ENCODE data around the gene NEBL. TPM values are rescaled to one million over a fixed set of nuclear protein-coding genes. Genes with fewer than 3 reads are reported as not detected.

Gene NEBL
- total RNA-seq, 1 donor from 2014 or later: 25.5 TPM

DNA sequence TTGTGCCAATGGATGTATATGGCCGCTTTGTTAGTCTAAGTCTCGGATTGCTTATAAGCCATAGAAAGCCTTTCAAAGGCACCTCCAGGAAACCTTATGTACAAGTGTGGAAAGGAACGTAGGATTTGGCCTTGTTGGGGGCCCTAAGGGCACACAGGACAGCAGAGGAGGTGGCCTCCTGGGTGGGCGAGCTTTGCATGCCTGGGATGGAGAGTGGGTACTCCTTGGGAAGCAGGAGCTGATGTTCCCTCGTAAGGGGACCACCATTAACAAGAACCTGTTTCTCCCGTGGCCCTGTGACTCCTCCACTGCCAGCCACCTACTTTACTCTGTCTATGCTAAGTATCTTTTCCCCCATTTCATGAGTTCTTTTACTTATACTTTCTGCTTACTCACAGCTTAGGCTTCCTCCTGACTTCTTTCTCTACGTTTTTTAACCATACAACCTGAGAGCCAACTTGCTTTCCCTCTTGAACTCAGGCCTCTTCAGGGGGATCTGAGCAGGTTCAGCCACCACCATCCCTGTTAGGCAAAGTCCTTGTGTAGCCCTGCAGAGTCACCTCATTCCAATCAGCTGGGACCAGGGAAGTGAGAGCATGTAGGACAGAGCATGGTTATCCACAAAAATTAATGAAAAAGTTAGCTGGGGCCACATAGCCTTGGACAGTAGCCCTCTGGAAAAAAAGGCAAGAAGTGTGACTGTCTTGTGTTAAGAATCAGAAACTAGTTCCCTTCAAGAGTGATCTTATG, 118.9 kb downstream of the NEBL start:
- no peak for DNase-seq (ENCODE audit: low spot score)

DNA sequence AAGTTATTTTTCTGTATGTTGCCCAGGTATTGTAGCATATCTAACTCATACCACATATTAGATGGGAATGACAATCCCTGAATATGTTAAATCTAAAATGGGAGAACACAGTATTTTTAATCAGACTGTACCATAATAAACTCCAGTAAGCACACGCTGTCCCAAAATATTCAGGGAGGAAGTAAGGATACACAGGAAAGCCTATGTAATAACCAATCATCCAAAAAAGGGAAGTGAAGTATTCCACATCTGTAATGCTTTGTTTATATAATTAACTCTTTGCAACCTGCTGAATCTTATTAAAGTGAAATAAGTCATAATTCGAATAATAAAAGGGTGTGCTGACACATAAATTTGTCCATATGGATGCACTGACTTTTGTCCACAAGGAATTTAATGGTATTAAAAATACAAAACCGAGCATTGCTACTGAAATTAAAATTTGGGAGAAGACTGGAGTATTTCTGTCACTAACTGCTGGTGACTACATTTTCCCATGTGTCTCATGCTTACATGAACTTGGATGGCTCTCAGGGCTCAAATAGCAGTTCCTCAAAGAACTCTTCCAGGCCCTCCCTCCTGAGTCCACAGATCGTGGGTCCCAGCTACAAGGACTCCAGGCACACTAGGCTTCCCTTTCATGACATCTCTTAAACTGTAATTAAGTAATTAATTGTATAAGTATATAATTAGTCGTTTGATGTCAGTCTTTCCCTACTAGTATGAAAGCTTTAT, 120.6 kb downstream of the NEBL start:
- DNase-seq (ENCODE audit: low spot score): no peak

DNA sequence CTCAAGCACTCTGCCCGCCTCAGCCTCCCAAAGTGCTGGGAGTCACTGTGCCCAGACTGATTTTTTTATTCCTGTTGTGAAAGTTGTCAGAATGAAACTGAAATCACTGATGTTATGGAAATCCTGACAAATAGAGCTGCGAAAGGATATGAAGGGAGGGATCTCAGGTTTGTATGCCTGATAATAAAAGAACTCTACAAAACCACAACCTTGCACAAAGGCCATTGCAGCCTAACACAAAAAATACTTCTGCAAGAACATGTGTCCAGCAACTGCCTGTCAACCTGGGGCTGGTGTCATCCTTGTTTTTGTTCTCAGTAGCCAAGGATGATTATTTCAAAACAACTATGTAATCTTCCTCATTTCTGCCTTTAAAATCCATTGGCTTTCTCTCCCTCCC, 126.1 kb downstream of the NEBL start:
- no peak for DNase-seq (ENCODE audit: low spot score)

GRCh38 chr10:20769481-20769880, 127.6 kb downstream of the NEBL start:
- DNase-seq (ENCODE audit: low spot score): no peak

GRCh38 chr10:20768843-20769242, 128.3 kb downstream of the NEBL start:
- DNase-seq (ENCODE audit: low spot score): no peak

DNA sequence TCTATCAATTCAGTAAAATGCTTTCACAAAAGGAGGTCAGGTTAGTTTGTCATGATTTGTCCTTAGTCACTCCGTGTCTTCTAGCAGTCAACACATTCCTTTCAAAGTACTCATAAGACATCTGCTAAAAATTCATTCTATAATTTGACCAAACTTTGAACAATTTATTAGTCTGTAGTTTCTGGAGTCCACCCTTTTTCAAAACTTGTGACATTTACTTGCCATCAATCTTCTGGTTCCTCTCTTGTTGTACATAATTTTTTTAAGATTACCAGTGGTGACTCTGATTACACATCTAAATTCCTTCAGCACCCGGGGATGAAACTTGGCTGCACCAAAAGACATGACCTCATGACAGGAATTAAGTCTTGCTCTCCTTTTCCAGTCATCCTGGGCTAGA, 130.1 kb downstream of the NEBL start:
- no peak for DNase-seq (ENCODE audit: low spot score)

DNA sequence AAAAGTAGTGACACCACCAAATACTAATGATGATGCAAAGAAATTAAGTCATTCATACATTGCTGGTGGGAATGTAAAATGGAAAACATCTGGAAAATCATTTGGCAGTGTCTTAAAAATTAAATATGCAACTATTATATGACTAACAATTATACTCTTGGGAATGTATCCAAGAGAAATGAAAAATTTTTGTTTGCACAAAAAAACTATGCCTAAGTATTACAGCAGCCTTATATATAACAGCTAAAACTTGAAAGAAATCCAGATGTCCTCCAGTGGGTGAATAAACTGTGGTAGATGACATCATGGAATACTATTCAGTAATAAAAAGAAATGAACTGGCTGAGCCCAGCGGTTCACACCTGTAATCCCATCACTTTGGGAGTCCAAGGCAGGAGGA, 132.0 kb downstream of the NEBL start:
- no peak for DNase-seq (ENCODE audit: low spot score)

- DNase-seq (ENCODE audit: low spot score): no peak
Observed at GRCh38 chr10:20760460-20760859, 136.7 kb downstream of the NEBL start.

GRCh38 chr10:20748551-20748950, 148.6 kb downstream of the NEBL start:
- no peak for DNase-seq (ENCODE audit: low spot score)

GRCh38 chr10:20747782-20748181, 149.3 kb downstream of the NEBL start:
- DNase-seq (ENCODE audit: low spot score): no peak

DNA sequence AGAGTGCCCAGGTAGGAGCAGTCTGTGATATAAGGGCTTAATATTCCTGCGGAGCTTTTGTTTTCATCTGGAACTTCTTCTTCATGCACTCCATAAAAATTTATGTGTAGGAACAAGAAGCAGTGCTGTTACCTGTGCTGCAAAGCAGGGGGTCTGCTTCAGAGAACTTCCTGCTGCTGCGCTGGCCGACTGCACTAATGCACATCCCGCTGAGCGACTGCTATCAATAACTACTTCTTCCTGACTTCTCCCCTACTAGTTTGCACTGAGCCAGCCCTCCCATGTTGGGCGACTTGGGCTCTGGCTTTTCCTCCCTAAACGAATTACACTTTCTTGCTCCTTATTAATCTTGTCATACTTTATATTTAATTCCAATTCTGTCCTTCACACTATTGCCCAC, 150.3 kb downstream of the NEBL start:
- no peak for DNase-seq (ENCODE audit: low spot score)

DNA sequence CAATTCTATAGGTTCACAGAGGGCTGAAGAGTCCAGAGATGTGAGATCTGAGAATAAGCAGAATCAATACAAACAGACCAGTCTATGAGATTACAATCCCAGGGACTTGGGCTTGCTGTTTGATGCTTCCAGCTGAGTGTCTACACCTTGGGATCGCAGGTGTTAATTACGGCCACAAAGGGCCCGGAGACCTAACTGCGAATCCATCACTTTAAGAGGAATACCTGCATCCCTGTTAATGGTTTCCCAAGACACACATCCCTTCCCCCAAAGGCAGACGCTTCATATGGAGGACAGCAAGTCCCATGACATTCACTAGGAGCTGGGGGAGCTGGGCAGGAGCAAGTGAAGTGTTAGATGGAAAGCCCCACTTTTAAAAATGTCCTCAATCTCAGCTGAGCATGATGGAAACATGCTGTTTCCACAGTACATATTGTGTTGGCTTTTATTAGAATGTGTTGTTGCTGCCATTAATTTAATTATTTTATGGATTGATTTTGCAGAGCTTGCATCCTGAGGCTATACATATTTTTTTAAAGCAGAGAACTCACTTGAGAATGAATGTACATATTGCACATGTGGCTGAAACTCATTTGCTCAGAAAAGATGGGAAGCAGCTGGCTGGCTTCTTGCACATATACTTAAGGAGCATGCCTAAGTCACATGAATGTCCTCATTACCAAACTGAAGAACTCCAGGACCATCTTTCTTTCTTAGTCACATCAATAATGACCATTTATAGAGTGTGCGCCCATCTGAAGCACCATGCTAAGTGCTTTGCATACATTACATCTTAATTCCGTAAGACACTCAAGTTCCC, 151.3 kb downstream of the NEBL start:
- no peak for DNase-seq (ENCODE audit: low spot score)

DNA sequence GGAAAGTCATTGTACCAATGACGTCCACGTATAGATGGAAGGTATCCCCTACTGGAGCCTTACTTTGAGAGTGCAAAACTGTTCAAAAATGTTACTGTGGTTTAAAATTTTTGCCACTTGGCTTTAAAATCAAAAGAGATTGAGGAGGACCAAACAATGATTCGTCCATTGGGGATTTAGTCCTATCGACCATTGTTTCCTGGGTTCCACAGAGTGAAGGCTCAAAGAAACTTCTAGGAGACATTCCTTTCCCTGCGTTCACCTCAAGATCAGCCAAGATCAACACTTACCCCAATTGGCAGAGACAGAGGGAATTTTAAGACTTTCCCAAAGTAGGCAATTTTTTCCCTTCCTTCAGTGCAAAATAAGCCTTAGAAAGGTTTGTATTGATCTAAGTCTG, 152.3 kb downstream of the NEBL start:
- no peak for DNase-seq (ENCODE audit: low spot score)

DNA sequence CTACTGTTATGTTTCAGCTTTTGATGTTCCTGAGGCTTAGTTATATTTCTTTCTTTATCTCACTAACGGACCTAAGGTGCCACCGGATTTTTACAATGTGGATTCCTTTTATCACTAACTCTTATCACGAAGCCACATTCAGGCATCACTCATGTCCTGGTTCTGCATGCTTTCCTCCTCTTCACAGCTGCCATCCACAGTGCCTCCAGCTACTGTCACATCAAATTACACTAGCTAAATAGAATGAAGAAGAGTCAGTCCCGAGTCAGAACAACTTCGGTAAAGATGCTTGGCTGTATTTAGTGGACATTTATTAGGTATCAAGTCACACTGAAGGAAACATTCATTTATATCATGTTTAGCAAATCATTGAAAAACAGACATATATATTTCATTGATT, 153.2 kb downstream of the NEBL start:
- DNase-seq (ENCODE audit: low spot score): no peak

- DNase-seq (ENCODE audit: low spot score): no peak
Observed at GRCh38 chr10:20742737-20743541, 154.2 kb downstream of the NEBL start.

DNA sequence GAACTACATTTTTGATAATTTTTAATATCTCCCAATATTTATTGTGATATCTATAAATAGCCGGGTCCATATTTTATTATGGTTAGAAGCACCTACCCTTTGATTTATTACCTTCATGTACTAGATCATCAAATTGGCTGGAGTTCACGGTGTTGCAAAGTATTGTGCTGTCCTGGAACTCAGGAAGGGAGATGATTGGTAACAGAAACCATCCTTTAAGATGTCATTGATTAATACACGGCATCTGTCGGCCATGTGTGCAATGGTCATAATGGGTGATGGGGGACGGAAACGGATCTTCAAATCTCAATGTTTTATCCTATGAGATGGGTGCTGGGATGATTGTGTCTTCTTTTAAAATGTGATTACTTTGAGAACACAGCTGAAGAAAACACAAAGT, 157.0 kb downstream of the NEBL start:
- no peak for DNase-seq (ENCODE audit: low spot score)

GRCh38 chr10:20737107-20737506, 160.0 kb downstream of the NEBL start:
- DNase-seq (ENCODE audit: low spot score): no peak
